HG03520 (cell line): ENCODE results near the gene TMEM132D.

Experiments
- ATAC-seq: cut with Tn5 transposase; IDR thresholded peaks from one replicate; pipeline ENCODE4 v1.9.1; 2021; ENCODE audit warnings: mild to moderate bottlenecking, moderate library complexity; ENCODE audit not compliant: unreplicated experiment

TMEM132D gene

DNA sequence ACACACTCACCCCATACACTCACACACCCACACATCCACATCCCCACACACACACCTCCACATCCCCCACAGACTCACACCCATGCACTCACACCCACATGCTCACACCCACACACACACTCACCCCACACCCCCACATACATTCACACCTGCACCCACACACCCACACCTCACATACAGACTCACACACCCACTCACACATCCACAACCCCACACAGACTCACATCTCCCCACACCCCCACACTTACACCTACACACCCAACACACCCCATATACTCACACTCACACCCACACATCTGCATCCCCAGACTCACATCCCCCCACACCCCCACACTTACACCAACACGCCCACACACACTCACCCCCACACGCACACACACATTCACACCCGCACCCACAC is 878.8 kb downstream of the TMEM132D start:
- ATAC-seq = no peak
